ENCODE data around the gene MRPS2. TPM values are rescaled to one million over a fixed set of nuclear protein-coding genes. Genes with fewer than 3 reads are reported as not detected.

The MRPS2 gene
- total and polyA plus RNA-seq, 8 donors: 21.9 to 43.3 (median 38.0) TPM

GRCh38 chr9:135503371-135504261, 3.1 kb downstream of the MRPS2 start:
- DNase-seq: peak in 1 of 4 donors; percentile 68
- intact Hi-C loops (cut with DNase I): no loop called here
- no peak for TF ChIP-seq CTCF (IDR thresholded peaks at IDR 0.05)
- peaks cover 7 to 30% of the 10 kb centered on the region in 2 donors for H3K4me1 ChIP-seq
- H3K27me3 ChIP-seq: no peaks in the 10 kb centered on the region
- no peaks in the 10 kb centered on the region for H3K9me3 ChIP-seq
- peaks cover 0 to 39% of the 10 kb centered on the region in 2 donors for H3K36me3 ChIP-seq
- no peak for ATAC-seq
- no peak overlapping the region for H3K4me3 ChIP-seq
- no peak overlapping the region for H3K27ac ChIP-seq

- Histone ChIP-seq H3K27me3 (no peaks in the 10 kb centered on the region), H3K27ac (no peak overlapping the region), H3K36me3 (peaks cover 0 to 39% of the 10 kb centered on the region in 2 donors), H3K9me3 (peaks cover 0 to 4% of the 10 kb centered on the region in 2 donors), H3K4me3 (no peak overlapping the region), H3K4me1 (peaks cover 7 to 25% of the 10 kb centered on the region in 2 donors)
- DNase-seq (peak in 2 of 4 donors; percentile 48 to 85), ATAC-seq (no peak)
- intact Hi-C loops (cut with DNase I): no loop called here
- TF ChIP-seq CTCF (IDR thresholded peaks at IDR 0.05): peak; percentile 64 to 65
These were observed 4.1 kb downstream of the MRPS2 start for GRCh38 chr9:135504262-135505243.

DNA sequence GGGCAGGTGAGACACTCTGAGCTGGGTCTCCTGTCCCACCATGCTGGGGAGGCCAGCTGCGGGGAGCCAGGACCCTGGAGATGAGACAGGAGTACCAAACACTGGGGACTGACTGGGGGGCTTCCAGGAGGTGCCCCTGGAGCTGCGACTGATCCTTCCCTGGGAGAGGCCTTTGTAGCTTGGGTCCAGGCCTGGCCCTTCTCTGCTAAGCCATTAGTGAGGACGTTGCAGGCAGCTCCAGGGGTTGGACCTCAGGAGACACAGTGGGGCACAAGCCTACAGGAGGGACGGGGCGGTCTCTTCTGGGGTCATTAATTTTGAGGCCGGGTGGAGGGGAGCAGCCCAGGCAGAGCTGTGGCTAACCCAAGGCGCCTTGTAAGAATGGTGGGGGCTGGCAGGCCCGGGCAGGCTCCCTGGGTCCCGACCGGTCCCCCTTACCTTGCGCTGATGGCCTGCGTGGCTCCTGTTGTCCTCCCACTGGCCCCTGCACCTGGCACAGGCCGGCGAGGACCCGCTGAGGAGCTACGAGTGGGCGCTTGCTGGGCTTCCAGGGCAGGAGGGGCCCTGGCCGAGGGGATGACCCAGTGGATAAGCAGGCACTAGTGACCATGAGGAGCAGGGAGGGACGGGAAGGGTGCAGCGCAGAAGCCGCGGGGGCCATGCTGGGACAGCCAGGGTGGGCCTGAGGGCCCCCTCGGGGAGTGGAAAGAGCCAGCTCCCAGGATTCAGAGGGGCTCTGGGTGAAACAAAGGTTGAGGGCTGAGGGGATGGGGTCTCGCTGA, 5.1 kb downstream of the MRPS2 start:
- ATAC-seq (no peak), DNase-seq (peak in 1 of 4 donors; percentile 73)
- Histone ChIP-seq H3K36me3 (peaks cover 0 to 39% of the 10 kb centered on the region in 2 donors), H3K9me3 (peaks cover 0 to 4% of the 10 kb centered on the region in 2 donors), H3K4me1 (peaks cover 7 to 17% of the 10 kb centered on the region in 2 donors), H3K4me3 (no peak overlapping the region), H3K27ac (no peak overlapping the region), H3K27me3 (no peaks in the 10 kb centered on the region)
- no peak for TF ChIP-seq CTCF (IDR thresholded peaks at IDR 0.05)
- intact Hi-C loops (cut with DNase I): no loop called here

DNA sequence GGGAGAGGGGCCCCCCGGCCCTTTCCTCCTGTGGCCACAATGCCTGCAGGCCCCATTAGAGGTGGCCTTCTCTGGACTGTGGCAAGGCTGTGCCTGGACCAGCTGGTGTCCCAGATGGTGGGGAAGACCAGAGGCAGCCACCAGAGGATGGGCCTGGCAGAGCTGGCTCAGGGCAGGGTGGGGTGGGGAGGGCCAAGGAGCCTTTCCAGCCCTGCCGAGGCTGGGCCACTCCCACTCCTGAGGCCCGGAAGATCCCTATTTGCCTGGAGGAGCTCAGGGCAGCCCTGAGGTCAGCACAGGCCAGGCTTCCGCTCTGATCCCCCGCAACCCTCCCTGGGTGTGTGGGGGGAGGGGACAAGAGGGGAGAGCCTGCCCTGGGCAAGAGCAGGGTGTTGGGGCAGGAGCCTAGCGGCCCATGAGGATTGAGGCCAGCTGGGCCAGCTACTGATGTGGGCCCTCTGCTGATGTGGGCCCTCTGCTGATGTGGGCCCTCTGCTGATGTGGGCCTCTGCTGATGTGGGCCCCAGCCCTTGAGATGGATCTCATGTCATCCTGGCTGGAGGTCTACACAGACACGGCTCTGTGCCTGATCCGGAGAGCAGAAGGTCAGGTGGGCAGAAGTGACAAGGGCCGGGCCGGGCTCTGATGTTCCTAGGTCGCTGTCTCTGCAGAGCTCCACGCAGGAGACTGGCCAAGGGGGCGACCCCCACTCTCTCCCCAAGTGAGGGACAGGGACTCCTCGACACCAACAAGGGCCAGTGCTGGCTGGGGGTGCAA, 6.0 kb downstream of the MRPS2 start:
- Histone ChIP-seq H3K36me3 (peaks cover 0 to 39% of the 10 kb centered on the region in 2 donors), H3K4me1 (peaks cover 3 to 9% of the 10 kb centered on the region in 2 donors), H3K27ac (no peak overlapping the region), H3K9me3 (peaks cover 0 to 4% of the 10 kb centered on the region in 2 donors), H3K4me3 (no peak overlapping the region), H3K27me3 (no peaks in the 10 kb centered on the region)
- peak in 1 of 4 donors; percentile 69 for DNase-seq
- ATAC-seq: no peak
- no peak for TF ChIP-seq CTCF (IDR thresholded peaks at IDR 0.05)
- intact Hi-C loops (cut with DNase I): no loop called here

Measured in left lung (tissue), 10 donors.